Endometrium (tissue), 2 donors: Measurements from ENCODE around the gene CD300LG.
"Not testable (repeated sequence)": the region's sequence is repeated elsewhere in the genome, so short reads cannot be mapped to it uniquely, and the experiment has no call there.

Experiments
- FAIRE-seq: peaks from 2 replicates; lab custom pipeline; 2012; peaks lifted over from hg19 to GRCh38; lab: Jason Lieb, UNC
- donor health status: control.
- donor health status: control.

Gene CD300LG

GRCh38 chr17:43855061-43855460 lies 8.1 kb downstream of the CD300LG start:
- no peak for FAIRE-seq

DNA sequence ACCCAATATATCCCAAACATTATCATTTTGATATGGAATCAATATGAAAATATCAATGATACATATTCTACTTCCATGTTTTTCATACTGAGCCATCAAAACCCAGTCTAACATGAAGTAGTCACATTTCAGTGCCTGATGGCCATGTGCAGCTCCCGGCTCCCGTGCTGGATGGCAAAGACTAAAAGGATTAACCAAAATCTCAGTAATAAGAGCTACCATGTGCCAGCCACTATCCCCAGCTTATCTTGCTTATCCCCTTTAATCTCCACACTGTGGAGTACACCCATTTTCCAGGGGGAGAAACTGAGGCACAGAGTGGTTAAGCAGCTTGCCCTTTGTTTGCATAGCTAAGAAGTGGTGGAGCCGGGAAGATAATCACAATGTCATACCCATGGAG lies 9.2 kb downstream of the CD300LG start:
- FAIRE-seq, result no peak

GRCh38 chr17:43857141-43857540 lies 10.2 kb downstream of the CD300LG start:
- no peak for FAIRE-seq

DNA sequence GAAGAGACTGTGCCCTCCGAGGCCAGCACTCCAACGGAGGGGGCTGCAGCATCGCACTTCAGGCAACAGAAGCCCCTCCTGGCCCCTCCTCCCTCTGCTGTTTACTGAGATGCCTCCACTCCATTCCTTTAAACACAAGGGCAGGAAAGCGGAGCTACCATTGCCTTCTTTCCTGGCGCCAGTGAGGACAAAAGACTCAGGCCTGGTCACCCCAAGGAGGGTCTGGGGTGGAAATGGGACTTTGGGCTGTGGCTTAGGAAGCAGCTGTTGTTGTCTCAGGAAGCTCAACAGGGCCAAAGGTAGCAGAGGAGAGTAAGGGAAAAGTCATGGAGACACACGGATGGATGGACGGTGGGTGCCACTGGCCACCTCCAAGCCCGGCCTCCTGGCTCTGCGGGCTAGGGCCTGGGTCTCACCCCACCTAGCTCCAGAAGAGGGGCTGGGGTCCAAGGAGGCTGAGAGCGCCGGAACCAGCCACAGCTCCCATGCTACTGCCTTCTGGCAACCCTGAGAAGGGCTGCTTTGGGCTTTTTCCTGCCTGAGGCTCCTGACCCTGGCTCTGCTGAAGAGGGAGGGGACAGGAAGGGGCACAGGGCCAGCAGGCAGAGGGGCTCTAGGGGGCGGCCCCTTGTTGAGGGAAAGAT lies 11.1 kb downstream of the CD300LG start:
- FAIRE-seq, result no peak

- FAIRE-seq, result no peak
These were observed 13.2 kb downstream of the CD300LG start for GRCh38 chr17:43860077-43860725.

DNA sequence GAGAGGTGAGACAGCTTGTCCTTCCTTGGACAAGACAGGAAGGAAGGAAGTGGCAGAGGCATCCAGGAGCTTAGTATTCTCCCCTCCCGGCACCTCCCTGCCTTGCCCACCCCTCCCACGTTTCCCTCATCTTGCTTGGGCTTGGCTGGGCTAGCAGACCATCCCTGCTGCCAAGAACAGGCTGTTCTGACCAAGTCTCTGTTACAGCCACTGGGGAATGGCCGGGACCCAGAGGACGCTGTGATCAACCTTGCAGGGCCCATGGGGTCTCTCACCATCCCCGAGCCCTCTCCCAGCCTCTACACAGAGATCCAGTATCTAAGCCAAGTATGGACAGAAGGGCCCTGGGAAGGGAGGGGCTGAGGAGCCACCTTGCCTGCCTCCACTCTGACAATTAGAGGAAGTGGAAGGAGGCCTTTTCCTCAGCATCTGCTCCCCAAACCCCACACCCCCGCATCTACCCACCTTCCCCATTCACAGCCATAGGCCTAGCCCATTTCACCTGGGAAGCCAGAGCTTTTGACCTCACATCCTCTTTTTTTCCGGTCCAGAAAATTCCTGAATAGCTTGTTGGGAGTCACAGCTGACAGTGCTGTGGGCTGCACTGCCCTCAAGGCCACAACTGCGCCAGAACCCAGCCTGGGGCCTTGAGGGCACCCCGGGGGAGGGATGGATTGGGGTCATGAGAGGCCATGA lies 14.1 kb downstream of the CD300LG start:
- FAIRE-seq, result no peak

DNA sequence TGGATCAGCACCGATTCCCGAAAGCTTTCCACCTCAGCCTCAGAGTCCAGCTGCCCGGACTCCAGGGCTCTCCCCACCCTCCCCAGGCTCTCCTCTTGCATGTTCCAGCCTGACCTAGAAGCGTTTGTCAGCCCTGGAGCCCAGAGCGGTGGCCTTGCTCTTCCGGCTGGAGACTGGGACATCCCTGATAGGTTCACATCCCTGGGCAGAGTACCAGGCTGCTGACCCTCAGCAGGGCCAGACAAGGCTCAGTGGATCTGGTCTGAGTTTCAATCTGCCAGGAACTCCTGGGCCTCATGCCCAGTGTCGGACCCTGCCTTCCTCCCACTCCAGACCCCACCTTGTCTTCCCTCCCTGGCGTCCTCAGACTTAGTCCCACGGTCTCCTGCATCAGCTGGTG lies 15.0 kb downstream of the CD300LG start:
- FAIRE-seq, result no peak

DNA sequence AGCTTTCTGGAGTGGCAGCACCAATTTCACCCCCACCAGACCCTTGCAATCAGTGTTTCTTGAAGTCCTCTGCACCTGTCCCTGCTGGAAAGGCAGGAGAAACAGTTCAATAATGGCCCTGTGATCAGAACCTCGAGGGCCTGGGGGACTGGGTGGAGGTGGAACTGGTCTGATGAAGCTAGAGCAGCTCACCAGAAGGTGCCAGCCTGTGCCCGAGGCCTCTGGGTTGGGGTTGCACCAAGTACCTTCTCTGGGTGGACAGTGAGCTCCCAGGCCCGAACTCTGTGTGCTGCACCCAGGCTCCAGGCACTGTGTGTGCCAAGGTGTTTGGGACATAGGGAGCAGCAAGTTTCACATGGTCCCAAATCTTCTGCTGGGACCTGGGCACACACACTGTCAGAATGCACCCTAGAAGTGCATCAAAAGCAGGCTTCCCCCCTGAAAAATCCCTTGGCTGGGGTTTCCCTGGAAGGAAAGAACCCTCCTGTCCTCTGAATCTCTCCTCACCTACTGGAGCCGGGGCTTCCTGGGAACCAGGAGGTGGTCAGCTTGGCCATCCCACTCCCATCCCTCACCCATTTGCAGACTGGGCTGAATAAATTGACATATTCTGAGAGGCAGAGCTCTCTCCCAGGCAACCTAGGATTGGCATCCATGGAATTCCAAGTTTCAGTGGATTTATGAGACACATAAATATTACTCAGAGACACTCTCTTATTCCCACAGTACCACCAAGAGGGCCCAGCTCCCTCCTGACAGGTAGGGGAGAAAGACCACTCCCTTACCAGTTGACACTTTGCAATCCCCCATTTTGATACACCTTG lies 17.4 kb downstream of the CD300LG start:
- no peak for FAIRE-seq

DNA sequence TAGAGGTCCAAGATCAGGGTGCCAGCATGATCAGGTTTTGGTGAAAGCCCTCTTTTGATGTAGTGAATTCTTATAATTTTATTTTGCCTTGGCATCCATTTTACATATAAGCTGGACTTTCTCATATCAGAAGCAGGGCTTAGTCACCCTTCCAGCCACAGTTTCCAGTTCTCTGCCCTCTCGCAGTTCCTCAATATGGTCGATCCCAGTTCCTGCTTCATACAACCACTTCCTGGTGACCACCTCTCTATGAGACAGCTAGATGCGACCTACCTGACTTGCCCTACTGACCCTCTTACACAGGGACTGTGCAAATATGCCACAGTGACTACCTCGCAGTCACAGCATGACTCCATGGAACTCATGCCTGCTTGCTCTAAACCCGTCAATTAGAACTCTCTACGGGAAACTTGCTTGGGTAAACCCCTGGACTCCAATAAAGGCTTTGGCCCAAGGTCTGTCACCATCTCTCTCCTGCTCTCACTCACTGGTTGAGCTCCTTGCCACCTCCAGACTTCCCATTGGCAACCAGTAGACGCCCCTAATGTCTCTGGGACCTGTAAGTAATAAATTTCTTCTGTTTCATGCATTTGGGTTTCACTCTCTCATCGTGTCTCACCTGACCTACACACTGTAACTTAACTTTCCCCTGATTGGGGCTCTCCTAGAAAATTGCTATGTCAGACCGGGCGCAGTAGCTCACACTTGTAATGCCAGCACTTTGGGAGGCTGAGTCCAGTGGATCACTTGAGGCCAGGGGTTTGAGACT lies 21.4 kb downstream of the CD300LG start:
- no peak for FAIRE-seq

DNA sequence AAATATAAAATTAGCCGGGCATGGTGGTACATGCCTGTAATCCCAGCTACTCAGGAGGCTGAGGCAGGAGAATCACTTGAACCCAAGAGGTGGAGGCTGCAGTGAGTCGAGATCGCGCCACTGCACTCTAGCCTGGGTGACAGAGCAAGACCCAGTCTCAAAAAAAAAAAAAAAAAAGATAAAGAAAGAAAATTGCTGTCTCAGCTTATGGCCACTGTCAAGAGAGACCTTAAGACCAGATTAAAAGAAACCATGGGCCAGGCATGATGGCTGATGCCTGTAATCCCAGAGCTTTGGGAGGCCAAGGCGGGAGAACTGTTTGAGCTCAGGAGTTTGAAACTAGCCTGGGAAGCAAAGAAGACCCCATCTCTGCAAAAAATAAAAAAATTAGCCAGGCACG lies 22.1 kb downstream of the CD300LG start:
- not testable (repeated sequence) for FAIRE-seq

- no peak for FAIRE-seq
These were observed 25.1 kb downstream of the CD300LG start for GRCh38 chr17:43871946-43872690.

DNA sequence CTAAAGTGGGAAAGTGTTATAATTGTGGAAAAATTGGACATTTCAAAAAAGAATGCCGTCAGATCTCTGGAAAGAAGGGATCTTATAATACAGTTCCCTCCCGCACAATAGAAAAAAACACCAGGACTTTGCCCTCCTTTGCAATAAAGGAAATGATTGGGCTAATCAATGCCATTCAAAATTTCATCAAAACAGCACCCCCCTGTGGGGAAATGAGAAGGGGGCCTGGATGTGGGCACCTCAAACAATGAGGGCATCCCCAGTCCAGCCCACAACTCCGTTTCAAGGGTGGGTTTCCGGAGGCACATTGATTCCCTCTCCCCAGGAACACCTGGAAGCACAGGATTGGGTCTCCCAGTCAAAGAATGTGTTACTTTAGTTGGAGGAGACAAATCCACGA lies 26.1 kb downstream of the CD300LG start:
- no peak for FAIRE-seq

DNA sequence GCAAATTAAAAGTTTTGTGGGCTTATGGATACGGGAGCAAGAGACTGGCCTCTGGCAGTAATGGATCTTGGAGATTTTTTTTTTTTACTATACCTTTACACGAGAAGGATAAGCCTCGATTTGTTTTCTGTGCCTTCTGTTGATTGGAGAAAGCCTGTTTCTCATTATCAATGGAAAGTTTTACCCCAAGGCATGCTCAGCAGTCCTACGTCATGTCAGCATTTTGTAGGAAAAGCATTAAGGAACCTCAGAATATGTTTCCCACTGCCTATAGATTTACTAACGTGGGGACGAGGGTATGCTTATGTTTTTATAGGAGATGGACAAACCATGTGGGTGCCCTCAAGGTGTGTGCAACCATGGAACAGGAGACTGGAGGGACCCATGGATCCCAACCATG lies 26.8 kb downstream of the CD300LG start:
- no peak for FAIRE-seq

DNA sequence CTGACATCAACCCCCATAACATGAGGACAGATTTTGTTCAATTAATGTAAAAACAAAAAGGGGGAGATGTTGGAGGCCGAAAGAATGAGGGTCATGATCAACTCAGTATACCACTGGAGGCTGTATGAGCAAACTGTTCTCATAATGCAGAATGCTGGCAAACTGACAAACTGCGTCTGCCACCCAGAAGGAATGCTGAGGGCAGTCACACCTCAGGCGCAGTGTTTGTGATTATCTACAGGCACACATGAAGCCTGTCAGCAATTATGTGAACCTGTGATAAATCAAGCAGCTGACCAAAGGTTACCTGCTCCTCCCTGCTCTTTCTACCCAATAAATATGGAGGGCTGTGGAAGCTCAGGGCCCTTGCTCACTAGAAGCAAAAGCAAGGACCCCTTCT lies 27.3 kb downstream of the CD300LG start:
- FAIRE-seq, result no peak

DNA sequence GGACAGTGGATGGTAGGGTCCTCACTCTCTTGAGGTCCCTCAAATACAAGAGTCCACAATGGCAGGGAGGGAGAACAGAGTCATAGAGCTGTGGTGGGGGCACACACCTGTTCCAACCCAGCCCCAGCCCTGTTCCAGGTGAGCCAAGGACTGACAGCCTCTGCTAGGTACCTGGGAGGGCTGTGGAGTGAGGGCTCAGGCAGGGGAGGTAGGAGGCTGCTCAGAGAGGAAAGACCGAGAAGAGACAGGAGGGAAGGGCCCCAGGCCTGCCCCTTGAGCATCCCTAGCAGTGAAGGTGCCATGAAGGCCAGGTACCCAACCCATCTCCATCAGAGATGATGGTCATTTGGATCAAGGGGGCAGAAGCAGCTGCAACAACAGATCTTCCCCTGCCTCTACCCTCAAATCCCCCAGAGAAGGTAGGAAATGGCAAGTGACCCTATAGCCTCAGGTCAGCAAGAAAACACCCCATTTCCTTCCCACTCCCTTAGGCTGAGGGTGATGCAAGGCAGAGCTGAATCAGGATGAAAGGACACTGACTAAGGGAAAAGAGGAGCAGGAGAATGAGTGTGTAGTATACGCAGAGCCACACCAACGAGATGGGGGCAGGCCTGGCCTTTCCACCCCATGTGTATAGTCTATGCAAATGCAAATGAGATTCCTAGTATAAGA lies 28.6 kb downstream of the CD300LG start:
- FAIRE-seq, result no peak

- FAIRE-seq, result no peak
These were observed 30.1 kb downstream of the CD300LG start for GRCh38 chr17:43877031-43877430.

DNA sequence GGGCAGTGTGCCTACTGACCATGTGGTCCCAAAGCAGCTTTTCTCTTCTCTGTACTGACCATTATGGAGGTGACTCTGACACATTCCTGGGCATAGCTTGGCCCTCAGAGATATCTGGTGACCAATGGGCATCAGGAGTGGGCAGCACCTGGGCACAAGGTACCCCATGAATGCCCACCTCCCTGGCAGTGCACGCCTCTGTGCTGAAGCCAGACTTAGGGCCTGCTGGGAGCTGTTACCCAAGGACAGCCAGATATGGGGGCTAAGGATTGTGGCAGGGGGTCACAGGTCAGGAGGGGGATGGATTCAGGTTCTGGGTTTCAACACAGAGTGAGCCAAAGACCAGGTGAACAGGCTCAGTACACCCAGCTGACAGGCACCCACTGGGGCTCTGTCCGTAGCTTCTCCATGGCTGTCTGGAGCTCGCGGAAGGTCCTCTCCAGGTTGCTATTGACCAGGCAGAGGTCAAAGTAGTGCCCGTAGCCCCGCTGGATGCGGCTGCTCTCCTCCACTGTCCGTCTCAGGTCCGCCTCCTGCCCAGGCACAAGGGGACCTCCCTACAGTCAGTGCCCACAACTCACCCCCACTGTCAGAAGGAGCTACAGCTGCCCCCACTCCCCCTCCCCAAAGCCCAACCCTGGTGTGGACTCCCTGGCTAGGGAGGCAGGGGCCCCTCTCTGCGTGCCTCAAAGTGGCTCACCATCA lies 30.6 kb downstream of the CD300LG start:
- FAIRE-seq, result no peak

DNA sequence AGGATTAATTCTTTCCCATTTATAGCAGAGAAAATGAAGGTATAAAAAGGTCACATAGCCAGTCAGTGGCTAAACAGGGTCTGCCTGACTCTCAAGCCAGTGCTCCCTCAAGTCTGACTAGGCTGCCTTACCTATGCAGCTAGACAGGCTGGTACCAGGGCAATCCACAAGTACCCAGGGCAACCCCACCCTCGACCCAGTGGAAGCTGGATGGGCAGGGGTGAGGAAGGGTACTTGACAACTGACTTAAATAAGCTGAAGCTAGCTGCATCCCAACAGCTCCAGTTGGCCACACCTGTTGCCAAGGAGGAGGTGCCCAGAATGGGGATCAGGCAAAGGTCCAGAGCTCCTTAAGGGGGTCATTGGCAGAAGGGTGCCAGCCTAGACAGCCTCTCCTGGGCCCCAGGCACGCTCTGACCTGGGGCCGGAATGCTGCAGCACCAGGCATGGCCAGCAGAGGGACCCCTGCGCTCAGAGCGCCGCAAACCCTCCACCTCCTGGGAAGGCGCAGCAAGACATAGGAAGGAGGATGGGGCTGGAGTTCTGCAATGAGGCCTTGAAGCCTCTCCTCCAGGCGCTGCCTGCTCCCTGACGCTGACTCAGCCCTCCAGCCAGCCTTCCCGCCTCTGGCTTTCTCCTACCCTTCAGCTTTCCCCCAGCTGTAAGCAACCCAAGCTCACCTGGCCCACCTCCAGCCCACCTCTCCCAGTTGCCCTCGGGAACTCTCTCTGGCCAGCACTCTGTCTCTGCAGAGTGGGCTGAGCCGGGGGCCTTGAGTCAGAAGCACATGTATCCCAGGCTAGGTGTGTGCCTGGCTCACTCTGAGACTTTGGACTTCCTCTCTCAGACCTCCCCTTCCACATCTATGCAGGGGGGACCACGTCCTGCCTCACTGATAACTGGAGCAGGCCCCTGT lies 31.5 kb downstream of the CD300LG start:
- no peak for FAIRE-seq
